H1 (cell line): ENCODE data around the gene TRAIP.
"Not testable (repeated sequence)": the region's sequence is repeated elsewhere in the genome, so short reads cannot be mapped to it uniquely, and the experiment has no call there.

Experiments used
- CHD1 ChIP-seq: IDR thresholded peaks from 2 replicates; pipeline ENCODE4 v1.6.1; 2012; ENCODE audit warnings: low read depth, low read length, improper control_type of control experiment
- EZH2 ChIP-seq: fragments of 200-600 bp; sonication (generic); IDR thresholded peaks from 2 replicates; pipeline ENCODE4 v1.7.1; 2012; ENCODE audit warnings: low read depth, mild to moderate bottlenecking, moderate library complexity, low read length, inconsistent platforms; ENCODE audit not compliant: severe bottlenecking
- FOSL1 ChIP-seq: IDR thresholded peaks from 2 replicates; pipeline ENCODE4 v1.6.1; 2011; ENCODE audit warnings: mild to moderate bottlenecking, low read depth, low read length, moderate library complexity; ENCODE audit not compliant: insufficient read depth
- HDAC2 ChIP-seq, 2 experiments: fragments of 300-600 bp in 1 of 2; sonication (generic) in 1 of 2; IDR thresholded peaks; 2 replicates each; pipeline ENCODE4 v1.6.1; 2011 to 2012; ENCODE audit warnings: low read depth in 2 of 2, low read length in 2 of 2, mild to moderate bottlenecking in 2 of 2, moderate library complexity in 2 of 2, borderline replicate concordance in 1 of 2, inconsistent platforms in 1 of 2
- PHF8 ChIP-seq: fragments of 200-600 bp; sonication (generic); conservative IDR thresholded peaks from 2 replicates; pipeline ENCODE4 v1.7.1; 2012; ENCODE audit warnings: low read depth, mild to moderate bottlenecking, inconsistent platforms, low read length, moderate library complexity
- ZNF274 ChIP-seq: IDR thresholded peaks from 2 replicates; pipeline ENCODE4 v1.7.0; 2012; ENCODE audit warnings: low read length, borderline replicate concordance; ENCODE audit errors: extremely low read depth
- TF ChIP-seq, protein P1 (sequence below), 3 experiments: IDR thresholded peaks; 1 replicate in 2 of 3; 2 replicates in 1 of 3; pipeline versions ENCODE4 v1.5.1 to v1.6.1; 2011; ENCODE audit warnings: low read length in 3 of 3, mild to moderate bottlenecking in 3 of 3, inconsistent platforms in 2 of 3, low read depth in 1 of 3, moderate library complexity in 1 of 3; ENCODE audit not compliant: insufficient read depth in 1 of 3; ENCODE audit errors: control extremely low read depth in 1 of 3

DNA sequence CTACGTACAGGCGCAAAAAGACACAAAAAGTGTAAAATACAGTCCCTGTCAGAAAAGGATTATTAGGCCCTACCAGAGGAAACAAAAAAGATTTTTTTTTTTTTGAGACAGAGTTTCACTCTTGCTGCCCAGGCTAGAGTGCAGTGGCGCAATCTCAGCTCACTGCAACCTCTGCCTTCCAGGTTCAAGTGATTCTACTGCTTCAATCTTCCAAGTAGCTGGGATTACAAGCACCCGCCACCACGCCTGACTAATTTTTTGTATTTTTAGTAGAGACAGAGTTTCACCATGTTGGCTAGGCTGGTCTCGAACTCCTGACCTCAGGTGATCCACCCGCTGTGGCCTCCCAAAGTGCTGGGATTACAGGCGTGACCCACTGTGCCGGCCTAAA, 75.4 kb downstream of the TRAIP start:
- not testable (repeated sequence) for TF ChIP-seq ZNF274; PHF8; FOSL1; EZH2; CHD1; HDAC2 (IDR thresholded peaks at IDR 0.05; ENCODE audit: borderline replicate concordance in 1 of 2, low read depth in 2 of 2, low read length in 2 of 2)
- TF ChIP-seq, protein P1, sequence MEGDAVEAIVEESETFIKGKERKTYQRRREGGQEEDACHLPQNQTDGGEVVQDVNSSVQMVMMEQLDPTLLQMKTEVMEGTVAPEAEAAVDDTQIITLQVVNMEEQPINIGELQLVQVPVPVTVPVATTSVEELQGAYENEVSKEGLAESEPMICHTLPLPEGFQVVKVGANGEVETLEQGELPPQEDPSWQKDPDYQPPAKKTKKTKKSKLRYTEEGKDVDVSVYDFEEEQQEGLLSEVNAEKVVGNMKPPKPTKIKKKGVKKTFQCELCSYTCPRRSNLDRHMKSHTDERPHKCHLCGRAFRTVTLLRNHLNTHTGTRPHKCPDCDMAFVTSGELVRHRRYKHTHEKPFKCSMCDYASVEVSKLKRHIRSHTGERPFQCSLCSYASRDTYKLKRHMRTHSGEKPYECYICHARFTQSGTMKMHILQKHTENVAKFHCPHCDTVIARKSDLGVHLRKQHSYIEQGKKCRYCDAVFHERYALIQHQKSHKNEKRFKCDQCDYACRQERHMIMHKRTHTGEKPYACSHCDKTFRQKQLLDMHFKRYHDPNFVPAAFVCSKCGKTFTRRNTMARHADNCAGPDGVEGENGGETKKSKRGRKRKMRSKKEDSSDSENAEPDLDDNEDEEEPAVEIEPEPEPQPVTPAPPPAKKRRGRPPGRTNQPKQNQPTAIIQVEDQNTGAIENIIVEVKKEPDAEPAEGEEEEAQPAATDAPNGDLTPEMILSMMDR (IDR thresholded peaks at IDR 0.05; ENCODE audit: control extremely low read depth in 1 of 3, insufficient read depth in 1 of 3, low read depth in 1 of 3, low read length in 3 of 3), result not testable (repeated sequence)
